Ovary (tissue), 3 donors: ENCODE data around the gene EIF4H.

Experiments
- CTCF ChIP-seq, 3 donors: fragments of 450-650 bp in 2 of 3; fragments of 200-600 bp in 1 of 3; IDR thresholded peaks; one replicate each; pipeline versions ENCODE4 v1.5.1 to v1.8.0; 2016 to 2022; ENCODE audit warnings: antibody characterized with exemption in 3 of 3, mild to moderate bottlenecking in 1 of 3
- EP300 ChIP-seq: sonication (generic); formaldehyde crosslinking; IDR thresholded peaks from one replicate; pipeline ENCODE4 v1.6.1; 2017; ENCODE audit warnings: antibody characterized with exemption
- POLR2A ChIP-seq: fragments of 450-650 bp; IDR thresholded peaks from one replicate; pipeline ENCODE4 v1.6.1; 2017; ENCODE audit warnings: antibody characterized with exemption, mild to moderate bottlenecking, moderate library complexity
- donor health status: DM: no; HTN: no; CAD: no.

- TF ChIP-seq CTCF (IDR thresholded peaks at IDR 0.05) (no peak), POLR2A (no peak), EP300 (no peak)
Measured at GRCh38 chr7:74185636-74186035, 11.5 kb downstream of the EIF4H start.
